GM18508 (cell line): ENCODE data around the gene ST3GAL6.

Experiments used
- ATAC-seq: cut with Tn5 transposase; IDR thresholded peaks from one replicate; pipeline ENCODE4 v1.9.1; 2021; ENCODE audit warnings: moderate number of reproducible peaks; ENCODE audit not compliant: insufficient read depth, unreplicated experiment

Gene ST3GAL6

DNA sequence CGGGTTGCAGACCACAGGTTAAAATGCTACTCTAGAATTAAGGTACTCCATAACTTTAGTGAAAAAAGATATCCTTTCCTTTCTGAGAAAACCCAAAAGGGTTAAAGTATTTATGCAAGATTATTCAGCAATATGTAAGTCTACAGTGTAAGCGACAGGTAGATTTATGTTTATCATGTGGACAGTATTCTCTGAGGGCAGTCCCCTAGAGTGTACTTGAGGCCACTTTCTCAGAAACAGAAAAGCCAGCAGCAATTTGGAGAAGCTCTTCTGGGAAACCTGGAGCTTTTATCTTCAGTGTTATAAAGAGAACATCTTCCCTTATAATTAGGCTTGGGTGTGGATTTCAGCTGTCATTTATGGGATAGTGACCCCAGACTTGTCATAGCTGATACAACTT is 8.9 kb downstream of the ST3GAL6 start:
- ATAC-seq = no peak

DNA sequence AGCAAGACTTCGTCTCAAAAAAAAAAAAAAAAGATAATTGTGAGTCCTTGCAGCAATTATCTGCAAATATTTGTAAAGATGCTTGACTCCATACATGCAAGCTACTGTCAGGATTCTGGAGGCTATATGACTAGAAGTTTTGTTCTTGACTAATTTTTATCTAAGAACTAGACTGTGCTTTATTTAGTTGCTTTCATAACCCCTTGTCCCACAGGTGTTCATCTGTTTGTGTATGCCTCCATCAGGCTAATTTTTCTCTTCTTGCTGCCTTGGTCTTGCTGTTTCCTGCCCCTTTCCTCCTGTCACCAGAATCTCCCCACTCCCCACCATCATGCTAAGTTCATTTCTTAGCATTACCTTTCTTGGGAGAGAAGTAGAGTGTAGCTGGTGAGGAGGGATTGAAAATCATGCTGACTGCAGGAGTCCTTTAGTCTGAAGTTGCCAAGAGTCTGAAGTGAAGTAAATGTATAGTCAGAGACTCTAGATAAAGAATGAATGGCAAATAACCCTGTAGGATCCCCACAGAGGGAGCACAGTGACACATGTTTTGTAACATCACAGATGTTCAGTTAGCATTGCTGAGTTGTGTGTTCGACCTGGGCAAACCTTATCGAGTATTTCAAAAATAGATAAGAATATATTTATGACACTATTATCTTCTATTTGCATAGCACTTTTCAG is 12.5 kb downstream of the ST3GAL6 start:
- no peak for ATAC-seq

DNA sequence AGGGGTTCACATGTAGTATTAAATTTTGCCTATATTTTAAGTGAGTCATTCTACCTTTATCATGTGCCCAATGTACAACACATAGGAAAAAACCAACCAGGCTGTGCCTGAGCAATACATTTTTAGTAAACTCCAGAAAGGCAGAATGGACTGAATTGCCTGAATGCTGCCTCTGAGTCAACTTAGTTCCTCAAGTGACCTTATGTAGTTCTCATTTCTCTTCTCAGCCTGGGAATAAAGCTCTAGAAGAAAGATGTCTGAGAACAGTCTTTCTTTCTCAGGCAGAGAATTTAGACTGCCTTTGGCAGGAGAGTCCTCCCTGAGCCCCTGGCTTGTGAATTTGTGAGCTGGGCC is 13.0 kb downstream of the ST3GAL6 start:
- no peak for ATAC-seq

DNA sequence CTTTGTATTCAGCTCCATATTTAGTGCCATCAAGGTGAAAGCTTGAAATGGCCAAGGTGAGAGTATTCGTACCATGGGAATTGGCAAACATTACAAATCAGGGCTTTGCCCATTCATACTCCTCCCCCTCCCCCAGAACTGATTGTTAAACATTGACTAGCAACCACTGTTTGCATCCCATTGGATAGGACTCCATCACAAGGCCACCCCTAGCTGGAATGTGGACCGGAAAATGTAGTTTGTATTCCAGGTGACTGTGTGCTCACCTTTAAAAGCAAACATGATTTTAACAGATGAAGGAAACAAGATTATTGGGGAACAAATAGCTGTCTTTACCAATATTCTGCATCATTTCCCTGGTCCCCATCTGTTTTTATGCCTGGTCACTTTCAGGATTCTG is 14.1 kb downstream of the ST3GAL6 start:
- ATAC-seq = no peak

DNA sequence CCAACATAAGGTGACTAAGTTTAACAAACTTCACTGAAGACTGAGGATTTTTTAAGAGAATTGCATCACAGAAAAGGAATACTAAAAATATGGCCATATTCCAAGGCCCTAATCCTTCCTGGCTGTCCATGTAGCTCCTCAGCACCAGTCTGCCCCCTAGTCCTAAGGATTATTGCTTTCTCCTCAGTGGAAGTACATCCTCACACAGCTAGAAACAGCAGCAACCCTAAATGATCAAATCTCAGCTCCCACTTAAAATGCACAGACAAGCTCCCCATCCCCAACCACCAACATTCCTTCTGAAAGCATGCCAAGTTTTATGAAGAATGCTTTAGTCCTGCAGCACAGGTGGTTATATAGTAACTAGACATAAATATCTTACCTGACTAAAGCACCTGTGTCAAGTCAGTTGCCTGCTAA is 14.7 kb downstream of the ST3GAL6 start:
- no peak for ATAC-seq

DNA sequence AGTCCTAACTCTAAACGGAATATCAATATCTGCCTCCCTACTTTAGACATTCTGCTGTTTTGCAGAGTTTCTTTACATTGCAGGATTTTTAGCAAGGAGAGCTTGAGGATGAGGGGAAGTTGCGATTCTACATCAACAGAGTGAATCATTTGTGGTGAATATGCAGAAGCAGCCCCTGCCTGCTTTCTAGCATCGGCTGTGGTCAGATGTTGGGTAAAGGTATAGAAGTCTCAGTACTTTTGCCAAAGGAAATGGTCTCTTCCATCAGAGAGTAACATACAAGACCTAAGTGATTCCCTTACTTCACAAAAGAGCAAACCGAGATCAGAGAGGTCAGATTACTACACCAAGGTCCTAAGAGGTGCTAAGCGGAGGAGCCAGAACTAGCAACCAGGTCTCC is 15.2 kb downstream of the ST3GAL6 start:
- no peak for ATAC-seq

DNA sequence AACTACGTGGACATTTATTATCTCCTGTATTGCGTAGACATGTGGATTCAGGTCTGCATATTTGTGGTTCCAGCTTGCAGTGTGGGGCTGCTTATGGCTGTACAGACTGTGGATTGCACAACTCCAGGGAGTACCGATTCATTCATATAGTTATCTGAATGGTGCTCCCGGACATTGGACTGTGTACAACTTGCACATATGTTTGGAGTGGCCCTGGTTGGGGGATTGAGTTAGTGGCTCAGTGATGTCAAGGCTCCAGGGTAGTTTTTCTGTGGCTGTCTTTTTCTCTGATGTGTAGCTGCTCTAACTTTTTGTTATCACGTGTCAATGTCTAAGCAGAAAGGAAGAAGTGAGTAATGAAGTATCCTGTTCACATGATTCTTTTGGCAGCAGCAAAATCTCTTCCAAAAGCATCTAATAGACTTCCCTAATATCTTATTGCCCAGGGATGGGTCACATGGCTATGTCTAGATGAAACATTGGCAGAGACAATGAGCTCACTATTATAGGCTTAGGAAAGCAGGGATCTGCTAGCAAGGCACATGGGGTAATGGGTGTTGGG is 15.8 kb downstream of the ST3GAL6 start:
- no peak for ATAC-seq

DNA sequence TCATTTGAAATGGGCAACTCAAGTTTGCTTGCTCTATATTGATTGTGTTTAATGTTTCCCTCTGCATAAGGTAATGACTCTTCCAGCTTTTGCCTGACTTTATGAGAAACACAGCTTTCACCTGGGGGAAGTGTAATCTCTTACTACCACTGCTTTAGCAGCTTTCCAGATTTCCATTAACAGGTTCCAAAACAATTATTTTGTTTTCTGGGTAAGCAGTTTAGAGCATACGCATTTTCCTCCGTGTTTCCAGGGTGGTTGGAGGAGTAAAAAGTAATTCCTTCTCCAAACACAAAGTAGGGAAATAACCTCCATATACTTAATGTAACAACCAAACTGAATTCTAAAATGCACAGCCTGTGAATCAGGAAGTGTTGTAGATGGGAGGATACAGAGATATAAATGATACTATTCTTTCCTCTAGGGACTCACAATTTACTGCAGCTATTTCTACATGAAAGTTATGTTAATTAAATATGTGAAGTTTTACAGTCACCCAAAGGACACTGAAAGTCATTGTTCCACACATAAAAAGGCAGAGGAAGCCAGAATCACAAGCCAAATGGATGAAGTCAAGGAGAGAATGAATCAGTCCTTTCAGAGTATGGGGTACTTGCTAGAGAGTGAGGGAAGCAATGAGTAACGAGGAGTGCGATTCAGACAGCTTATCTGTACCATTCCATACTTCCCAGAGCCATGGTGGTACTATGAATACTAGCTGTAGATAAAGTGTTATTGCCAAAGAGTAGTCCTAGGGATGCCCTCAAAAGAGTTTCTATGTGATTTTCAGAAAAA is 16.6 kb downstream of the ST3GAL6 start:
- ATAC-seq = no peak

DNA sequence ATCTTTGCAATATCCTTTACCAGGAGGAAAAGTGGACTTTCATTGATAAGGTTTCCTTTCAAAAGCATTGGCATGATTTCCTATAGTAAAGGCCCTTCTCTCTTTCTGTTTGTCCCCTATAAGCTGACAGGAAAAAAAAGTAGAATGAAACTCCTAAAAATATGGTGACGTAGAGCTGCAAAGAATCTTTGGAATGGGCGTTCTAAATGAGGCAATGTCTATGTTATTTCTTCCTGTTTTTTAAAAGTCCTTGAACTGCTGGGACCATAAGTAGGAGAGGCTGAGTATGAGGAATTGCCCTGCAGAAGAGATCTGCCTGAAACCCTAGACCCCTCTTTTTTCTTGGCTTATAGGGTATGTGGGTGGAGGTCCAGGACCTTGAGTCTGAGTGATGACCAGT is 17.2 kb downstream of the ST3GAL6 start:
- ATAC-seq = no peak

DNA sequence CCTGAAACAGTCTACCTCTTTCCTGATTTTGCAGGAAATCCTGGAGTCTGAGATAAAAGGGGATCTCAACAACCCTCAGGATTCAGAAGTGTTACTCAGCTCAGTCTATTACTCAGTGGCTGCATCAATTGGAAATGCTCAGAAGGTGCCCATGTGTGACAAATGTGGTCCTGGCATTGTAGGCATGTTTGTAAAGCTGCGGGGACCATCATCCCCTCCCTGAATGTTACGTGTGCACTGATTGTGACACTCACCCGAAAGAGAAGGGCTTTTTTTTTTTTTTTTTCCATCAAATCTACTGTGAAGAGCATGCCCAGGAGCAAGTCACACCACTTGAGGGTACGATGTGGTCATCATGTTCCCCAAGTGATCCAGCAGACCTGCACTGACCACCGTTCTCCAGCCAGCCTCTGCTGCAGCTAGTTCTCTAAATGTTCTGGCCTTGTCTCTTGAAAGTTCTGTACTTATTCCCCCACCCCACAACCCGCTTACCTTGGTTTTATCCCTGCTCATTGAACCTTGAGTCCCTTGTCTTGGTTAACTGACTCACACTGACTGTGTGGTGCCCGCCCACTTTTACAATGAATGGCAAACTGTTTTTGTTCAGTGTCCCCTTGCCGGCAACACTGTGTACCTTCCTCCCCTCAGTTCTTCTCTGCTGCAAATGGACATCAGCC is 19.8 kb downstream of the ST3GAL6 start:
- ATAC-seq = no peak

DNA sequence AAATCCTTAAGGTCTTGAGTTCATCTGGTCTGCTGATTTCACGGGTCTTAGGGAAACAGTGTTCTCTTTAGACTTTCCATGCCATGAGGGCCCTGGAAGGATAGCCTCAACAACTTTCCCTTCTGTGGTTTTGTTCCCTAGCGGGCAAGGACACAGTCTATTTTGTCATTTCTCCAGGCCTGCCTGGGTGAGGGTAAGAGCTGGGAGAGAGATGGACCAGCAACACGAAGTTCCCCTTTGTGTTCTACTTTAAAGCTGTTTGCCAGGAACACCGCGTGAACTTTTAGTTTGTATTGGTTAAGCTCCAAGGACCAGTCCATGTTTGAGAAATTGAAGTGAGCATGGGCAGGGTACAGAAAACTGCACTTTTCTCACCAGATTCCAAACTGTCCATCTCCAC is 20.9 kb downstream of the ST3GAL6 start:
- ATAC-seq = no peak

DNA sequence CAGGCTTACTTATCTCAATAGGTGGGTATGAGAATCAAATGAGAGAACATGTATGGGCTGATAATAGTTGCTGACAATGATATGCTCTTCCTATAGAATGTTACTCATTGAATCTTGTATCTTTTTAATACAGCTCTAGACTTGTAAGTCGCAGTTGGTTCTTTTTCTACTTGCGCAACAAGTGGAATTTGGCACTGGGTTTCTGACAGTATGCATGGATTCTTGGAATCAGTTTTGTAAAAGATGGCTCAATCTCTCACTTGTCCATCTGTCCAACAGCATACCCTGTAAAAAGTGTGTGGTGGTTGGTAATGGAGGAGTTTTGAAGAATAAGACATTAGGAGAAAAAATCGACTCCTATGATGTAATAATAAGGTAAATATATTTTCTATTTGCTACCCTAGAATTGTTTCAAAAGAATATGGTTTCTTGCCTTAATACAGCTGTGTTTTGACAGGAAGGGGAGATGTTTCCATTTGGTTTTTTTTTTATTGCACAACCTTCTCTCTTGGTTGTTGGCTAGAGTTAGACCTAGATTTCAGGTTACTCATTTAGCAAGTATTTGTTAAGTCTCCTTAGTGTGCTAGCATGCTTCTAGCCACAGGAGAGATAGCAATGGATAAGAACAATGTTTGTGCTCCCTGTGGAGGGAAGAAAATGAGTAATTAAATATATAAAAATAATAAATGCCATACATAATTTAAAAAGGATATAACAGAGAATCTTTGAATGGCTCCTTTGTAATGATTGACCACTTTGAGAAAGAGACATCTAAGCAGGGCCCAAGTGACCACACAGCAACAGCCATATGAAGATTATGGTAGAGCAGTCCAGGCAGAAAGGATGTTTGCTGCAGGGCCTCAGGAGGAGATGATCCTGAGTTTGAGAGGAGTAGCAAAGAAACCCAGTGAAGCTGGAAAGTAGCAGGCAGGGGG is 21.8 kb downstream of the ST3GAL6 start:
- ATAC-seq = no peak

DNA sequence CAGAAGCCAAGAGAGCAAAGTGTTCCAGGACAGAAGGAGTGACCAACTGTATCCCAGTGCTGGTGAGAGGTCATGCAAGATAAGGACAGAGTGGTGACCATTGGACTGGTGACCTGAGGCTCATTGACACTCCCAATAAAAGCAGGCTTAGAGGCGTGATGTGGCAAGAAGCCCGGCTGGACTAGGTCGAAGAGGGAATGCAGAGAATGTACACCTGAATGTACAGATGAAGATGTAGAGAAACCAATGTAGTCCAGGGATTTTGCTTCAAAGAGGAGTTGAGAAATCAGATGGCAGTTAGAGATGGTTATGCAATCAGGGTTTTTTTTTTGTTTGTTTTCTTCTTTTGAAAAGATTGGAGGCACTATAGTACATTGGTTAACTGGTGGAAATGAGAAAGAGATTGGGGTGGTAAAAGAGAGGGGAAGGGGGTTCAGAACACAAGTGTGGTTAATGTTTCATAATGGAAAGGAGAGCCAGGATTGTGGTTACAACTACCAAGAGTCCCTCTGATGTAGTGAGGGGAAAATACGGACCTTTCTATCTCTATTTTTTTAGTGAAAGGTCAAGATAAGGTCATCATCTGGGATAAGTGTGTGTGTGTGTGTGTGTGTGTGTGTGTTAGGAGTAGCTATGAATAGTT is 23.3 kb downstream of the ST3GAL6 start:
- no peak for ATAC-seq

DNA sequence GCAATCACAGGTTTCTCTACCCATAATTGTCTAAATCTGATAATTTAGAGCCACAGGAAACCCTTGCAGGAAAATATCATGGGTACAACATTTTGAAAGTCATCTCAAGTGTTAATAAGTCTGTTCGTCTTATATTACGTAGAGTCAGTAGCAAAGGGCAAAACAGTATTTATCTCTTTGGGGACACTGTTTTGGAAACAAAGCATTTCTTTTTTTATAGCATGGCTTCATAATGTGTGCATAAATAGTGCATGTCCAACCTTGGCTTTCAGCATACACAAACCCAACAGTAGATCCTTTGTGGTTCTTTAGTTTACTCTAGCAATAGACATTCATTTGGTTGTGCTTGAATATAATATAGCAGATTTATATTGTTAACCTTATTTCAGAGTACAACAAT is 24.0 kb downstream of the ST3GAL6 start:
- no peak for ATAC-seq

DNA sequence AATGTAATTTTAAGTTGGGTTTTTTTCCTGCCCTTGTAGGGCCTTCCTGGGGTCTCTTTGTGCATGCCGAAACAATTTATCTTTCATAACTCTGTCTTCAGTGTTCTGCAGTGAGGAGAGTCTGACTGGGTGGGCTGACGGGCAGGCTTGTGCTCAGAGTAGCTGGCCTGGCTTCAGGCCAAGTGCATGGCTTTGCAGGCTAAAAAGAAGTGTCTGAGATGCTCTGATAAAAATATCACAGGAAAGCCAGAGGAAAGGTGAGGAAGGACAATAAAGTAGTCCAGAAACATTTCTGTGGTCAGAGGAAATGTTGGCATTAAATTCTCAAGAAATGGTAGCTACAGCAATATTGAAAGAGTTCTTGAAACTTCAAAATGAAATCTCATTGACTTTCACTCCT is 25.5 kb downstream of the ST3GAL6 start:
- no peak for ATAC-seq

DNA sequence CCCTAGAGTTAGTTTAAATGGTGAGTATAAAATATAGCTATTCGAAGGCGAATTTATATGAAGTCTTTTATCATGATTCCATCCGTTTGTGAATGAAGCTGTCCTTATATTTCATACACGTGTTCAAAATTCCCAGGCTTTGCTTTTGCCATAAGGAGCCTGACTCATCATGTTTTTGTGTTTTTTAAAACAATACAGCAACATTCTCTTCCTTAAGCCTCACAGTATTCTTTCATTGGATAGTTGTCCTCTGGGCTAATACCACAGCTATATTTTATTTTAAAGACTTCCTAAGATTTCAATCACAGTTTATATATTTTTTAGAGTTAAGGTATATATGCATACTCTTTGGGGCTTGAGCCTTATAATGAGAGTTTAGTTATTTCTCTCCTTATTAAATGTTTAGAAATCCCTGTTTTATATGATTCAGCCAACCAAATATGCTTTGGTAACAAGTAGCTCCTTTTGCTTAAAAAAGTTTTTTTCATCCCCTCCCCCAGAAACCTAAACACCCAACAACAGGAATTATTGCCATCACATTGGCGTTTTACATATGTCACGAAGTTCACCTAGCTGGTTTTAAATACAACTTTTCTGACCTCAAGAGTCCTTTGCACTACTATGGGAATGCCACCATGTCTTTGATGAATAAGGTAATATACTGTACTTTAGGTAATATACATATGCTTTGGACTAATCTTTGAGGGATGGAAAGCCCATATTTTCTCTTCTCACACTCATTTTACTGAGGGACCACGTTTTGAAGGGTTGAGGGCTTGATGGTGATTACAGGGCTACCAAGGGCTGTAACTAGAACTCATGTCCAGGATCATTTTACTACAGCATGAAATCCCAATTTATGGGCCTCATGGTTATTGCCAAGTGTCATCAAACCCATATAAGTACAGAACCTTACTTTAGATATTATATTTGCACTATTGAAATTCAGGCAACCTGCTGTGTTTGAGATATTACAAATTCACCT is 28.5 kb downstream of the ST3GAL6 start:
- no peak for ATAC-seq

DNA sequence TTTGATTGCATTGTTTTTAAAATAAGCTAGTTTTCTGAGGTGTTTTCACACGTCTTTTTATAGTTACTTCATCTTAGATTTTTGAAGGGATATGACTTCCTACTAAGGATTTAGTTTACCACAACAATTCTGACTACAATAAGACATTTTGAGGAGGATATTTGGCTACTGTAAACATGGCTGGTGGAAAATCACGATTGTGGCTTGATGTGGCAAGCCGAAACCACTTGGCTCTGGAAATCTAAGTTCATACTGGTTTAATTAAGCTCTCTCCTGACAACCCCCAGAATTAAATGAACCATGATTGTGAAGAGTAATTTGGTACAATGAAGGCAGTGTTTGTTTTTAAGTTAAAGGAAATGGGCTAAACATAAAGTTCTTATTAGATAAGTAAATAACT is 30.8 kb downstream of the ST3GAL6 start:
- no peak for ATAC-seq

DNA sequence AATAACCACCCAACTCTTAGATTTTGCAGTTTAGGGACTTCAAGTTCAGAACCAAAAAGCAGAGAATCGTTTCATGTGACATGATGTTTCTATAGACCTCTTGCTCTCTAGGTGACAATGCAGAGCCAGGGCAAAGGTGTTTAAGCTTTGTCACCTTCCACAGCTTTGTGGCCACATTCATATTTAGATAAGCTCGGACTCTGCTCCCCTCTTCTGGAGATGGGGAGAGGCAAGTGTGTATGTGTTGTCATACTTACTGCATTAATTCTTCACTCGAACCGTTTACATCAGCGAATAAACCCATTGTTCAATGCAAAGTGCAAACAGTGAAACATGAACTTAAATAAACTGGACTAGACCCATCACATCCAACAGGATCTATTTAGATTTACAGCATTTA is 33.2 kb downstream of the ST3GAL6 start:
- no peak for ATAC-seq

DNA sequence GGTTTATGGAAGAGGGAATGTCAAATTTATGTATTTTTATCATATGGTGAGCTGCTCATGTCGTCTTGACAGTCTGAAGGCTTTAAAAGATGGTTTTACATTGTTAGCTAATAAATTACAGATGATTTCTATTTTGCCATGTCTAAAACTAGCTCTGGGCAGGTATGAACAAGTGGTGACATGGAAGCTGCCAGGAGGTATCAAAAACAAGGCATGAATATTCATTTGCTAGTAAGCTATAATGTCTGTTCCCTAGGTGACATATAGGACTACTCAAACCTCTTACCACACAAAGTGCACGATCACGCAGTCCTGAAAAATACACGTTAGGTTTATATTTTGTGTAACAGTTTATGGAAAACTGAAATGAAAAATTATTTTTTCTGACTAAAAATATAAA is 34.8 kb downstream of the ST3GAL6 start:
- no peak for ATAC-seq
